ENCODE measurements around the gene DEUP1.

- TF ChIP-seq CTCF (IDR thresholded peaks at IDR 0.05) = no peak
- no peak for TF ChIP-seq POLR2A (IDR thresholded peaks at IDR 0.05)
Observed at GRCh38 chr11:93340223-93340622, 9.7 kb downstream of the DEUP1 start.
